COR-L47 (cell line): ENCODE measurements around the gene ASPG.

Experiments used
- DNase-seq: peaks from one replicate; lab custom pipeline; 2025; lab: John Stamatoyannopoulos, UW

The ASPG gene

DNA sequence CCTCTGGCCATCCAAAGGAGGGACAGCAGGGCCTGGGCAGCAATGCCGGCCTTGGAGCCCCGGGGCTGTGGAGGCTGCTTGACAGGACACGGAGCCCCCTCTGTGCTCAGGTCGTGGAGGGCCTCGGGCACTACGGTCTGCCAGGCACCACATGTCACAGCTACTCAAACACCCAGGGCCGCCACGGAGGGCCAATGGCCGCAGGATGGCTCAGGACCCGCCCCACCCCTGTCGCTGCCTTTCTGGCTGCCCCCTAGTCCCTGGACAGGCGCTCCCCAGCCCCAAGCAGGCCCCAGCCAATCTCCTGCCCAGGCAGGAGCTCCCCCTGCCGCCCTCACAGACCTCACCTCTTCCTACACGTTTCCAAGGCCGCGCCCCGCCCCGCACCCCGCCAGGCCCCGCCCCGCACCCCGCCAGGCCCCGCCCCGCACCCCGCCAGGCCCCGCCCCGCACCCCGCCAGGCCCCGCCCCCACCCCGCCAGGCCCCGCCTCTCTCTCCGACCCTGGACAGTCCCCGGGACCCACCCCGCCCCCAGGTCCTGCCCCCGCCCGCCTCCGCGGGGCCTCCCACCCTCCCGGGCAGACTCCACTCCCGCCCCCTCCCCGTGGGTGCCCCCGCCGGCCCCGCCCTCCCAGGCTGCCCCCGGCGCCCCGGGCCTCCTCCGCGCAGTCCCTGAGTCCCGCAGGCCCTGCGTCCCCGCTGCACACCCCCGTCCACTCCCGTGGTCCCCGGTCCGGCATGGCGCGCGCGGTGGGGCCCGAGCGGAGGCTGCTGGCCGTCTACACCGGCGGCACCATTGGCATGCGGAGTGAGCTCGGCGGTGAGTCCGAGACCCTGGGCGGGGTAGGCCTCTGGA, at the start of gene ASPG:
ASPG (plus strand) TSS at position 669 of the 857 bp plus-strand sequence; CDS start at position 740, 71 bp downstream.
- DNase-seq = no peak

DNA sequence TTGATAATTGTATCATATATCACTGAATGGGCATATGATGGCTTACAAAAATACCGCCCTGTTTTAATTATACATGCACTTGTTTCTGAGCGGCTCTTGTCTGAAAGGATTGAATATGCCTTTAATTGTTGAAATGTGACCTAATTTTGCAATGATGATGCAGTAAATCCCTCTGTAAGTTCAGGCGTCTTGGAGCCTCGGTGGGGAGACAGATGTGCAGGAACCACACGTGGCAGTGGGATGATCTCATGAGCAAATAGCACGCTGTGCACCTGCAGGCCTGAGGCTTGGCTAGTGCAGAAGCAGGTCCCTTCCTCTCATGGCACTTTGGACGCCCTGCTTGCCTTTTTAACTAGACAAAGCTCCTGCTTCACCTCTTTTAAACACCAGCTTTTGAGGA, 49.3 kb upstream of the ASPG start:
- DNase-seq = no peak

DNA sequence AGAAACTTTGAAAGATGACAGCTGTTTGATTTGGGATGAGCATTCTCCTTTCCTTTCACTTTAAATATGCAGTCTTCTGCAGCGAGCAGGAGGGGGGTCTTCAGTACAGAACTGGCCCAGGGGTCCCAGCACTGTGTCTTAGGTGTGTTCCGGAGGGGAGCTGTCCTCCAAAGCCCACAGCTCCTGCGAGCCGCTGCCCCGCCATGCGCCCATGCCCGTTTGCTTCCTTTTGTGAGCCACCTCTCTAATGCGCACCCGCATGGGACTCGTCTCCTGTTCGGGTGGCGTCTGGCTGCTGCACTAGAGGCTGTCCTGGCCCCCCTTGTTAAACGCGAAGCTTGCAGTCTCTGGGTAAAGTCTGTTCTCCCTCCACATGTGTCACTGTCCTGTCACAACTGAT, 48.4 kb upstream of the ASPG start:
- DNase-seq = no peak

DNA sequence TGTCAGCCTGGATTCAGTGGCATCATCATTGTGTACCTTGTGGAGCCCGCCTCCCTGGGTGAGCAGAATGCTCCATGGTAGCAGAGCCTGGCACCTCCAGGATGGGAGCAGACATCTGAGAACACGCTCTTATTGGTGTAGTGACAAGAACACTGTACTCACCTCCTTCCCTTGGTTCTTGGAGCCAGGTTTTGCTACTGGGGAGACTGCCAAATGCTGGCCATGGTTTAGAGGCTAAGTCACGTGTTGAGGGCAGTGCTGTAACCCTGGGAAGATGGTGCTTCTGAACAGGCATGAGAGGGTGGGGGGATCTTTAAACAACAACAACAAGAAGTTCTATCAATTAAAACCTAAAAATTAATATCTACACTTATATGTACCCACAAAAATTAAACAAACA, 47.6 kb upstream of the ASPG start:
- no peak for DNase-seq

DNA sequence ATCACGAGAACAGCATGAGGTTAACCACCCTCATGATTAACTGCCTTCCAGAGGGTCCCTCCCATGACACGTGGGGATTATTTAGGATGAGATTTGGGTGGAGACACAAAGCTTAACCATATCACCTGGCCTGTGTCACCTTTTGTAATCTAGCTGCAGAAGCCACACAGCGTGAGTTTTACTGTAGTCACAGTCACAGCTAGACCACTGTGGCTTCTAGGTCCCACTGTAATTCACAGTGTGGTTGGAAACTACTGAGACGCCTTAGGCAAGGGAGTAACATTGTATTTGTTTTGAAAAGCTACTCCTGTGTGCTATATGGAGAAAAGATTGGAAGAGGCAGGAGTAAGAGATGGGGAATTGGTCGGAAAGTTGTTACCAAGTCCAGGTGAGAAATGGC, 46.3 kb upstream of the ASPG start:
- DNase-seq = no peak

DNA sequence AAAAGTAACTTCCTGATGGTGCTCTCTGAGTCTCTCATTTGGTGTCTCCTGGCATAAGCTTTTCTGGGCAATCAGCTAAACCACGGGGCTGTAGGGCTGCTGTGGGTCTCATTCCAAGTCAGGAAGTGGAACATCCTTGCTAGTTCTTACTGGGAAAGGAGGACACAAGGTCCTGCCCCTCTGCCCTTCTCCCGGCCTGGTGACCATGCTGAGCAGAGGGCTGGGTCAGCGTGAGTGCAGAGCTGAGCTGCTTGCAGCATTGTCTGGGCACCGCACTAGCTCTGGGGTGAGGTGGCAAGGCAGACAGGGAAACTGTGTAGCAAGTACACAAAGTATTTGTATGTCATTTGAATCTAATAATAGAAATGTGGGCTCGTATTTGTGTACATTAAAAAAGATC, 45.0 kb upstream of the ASPG start:
- no peak for DNase-seq

DNA sequence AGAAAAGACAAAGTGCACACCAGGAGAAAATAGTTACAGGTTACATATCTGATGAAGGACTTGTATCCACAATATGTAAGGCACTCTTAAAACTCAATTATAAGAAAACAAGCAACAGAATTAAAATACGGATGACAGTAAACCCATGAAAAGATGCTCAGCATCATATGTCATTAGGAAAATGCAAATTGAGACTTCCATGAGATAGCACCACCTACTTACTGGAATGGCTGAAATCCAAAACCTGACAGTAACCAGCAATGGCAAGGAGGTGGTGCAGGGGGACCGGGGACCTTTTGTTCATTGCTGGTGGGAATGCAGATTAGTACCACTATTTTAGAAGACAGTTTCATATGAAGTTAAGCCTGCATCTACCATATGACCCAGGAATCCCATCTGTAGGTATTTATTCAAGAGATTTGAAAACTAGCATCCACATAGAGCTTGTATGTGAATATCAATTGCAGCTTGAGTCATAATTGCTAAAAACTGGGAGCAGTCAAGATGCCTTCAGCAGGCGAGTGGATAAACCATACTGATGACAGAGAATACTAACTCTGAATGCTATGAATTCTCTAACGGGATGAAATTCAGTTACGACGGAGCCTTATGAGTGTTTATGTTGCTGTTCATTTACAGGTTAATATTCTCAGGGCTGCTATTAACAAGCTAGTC, 43.9 kb upstream of the ASPG start:
- DNase-seq = no peak

DNA sequence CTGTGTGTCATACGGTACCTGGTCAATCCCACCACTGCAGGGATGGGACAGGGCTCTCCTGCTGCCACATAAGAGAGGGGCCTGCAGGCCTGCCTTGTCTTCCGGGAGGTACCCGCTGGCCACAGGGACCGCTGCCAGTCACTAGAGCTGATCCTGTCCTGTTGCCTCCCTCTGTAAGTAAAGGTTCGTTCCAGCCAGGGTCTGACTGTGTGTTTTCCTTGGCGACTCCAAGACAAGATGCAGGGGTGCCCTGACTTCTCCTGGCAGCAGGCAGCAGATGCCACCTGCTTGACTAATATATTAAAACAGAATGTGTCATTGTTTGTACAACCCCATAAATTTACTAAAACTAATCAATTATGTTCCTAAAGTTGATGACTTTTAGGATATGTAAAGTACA, 41.5 kb upstream of the ASPG start:
- DNase-seq = no peak

DNA sequence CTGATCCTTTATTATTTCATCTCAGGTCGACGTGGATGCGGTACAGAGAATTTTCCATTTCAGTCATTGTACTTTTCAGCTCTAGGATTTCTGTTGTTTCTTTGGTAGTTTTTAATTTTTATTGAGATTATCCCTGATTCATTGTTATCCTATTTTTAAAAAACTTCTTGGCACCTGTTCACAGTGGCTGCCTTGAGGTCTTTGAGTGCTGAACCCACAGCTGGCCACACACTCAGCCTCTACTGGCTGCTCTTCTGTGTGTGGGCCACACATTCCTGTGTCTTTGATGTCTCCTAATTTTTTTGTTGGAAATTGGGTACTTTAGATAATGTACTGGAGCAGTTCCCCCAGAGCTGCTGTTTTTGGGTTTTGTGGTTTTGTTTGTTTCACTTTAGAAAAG, 37.7 kb upstream of the ASPG start:
- DNase-seq = no peak

DNA sequence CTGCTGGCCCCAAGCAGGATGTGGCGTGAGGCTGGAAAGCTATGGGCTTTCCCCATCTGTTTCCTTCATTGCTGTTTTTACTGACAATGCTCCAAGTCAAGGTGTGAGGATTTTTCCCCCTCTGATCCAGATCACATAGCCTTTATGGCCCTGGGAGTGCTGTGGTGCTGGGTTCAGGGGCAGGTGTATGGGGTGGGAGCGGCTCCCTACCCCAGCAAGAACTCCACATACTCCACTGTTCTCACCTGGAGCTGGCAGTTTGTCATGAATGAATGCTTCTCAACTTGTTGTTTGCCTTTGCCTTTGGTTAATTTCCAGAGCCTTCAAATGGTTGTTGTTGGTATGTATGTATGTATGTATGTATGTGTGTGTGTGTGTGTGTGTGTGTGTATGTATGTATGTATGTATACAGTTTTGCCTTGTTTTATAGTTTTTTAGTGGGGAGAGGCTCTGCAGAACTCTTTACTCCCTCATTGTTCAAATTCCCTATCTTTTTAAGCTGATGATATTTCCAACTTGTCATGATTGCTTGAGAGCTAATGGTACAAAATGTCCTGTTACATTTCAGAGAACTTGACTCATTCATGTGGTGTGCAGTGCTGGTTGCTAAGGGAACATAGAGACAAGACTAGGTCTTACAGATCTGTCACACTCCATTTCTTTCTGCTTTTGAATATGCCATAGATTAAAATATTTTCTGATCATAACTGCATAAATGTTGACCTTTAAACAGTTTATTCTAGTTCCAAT, 36.6 kb upstream of the ASPG start:
- DNase-seq = no peak

DNA sequence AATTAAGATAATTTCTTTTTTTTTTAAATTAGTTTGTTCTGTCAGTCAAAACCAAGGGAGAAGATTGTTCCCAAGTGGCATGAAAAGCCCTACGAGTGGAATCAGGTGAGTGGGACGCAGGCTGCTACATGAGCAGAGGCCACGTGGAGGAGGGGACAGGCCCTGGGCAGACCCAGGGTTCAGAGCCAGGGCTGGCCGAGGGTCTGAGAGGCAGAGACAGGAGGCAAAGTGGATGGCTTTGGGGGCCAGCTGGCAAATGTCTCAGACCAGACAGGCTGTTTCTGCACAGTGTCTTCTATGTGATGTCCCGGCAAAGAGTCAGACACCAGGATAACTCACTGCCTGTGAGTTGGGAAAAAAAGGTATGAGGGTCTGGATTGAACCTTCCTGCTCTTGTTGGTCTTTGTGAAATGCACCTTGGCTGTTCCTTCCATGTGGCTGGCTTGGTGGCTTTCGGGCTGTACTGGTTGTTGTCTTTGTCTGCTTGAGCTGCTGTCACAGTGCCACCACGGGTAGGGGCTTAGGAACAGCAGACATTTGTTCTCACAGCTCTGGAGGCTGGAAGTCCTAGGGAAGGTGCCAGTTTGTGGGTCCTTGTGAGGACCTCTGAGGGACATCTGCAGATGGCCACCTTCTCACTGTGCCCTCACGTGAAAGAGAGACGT, 35.8 kb upstream of the ASPG start:
- no peak for DNase-seq

DNA sequence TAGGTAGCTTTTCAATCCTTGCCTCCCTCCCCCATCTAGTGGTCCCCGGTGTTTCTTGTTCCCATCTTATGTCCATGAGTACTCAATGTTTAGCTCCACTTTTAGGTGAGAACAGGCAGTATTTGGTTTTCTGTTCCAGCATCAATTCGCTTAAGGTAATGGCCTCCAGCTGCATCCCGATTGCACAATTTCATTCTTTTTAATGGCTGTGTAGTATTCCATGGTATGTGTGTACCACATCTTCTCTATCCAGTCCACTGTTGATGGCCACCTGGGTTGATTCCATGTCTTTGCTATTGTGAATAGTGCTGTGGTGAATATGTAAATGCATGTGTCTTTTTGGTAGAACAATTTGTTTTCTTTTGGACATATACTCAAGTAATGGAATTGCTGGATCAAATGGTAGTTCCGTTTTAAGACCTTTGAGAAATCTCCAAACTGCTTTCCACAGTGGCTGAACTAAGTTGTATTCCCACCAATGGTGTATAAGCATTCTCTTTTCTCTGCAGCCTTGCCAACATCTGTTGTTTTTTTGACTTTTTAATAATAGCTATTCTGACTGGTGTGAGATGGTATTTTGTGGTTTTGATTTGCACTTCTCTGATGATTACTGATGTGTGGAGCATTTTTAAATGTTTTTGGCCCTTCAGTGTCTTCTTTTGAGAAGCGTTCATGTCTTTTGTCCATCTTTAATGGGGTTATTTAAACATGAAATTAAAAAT, 34.2 kb upstream of the ASPG start:
- DNase-seq = no peak

DNA sequence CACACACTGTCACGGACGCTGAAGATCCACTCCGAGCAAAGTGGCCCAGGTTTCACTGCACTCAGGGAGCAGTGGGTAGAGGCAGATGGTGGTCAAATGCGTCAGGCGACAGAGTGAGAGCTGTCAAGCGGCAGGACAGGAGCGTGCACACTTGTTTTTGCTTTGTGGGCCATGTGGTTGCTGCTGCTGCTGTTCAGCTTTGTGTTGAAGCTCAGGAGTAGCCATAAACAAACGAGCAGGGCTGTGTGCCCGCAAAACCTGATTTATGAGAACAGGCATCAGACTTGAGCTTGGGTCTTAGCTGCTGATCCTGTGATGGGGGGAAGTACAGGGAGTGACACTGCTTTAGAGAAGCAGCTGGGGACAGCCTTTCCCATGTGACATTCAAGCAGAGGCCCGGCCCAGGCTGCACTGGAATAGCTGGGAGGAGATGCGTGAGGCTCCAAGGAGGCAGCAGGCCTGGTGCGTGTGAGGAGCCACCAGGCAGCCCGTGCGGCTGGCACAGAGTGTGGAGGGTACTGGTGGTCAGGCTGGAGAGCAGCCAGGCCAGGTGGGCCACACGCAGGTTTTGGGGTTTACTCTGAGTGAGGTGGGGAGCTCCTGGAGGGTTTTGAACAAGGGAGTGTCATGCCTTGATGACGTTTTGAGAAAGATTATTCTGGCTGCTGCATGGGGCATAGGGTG, 31.1 kb upstream of the ASPG start:
- no peak for DNase-seq

DNA sequence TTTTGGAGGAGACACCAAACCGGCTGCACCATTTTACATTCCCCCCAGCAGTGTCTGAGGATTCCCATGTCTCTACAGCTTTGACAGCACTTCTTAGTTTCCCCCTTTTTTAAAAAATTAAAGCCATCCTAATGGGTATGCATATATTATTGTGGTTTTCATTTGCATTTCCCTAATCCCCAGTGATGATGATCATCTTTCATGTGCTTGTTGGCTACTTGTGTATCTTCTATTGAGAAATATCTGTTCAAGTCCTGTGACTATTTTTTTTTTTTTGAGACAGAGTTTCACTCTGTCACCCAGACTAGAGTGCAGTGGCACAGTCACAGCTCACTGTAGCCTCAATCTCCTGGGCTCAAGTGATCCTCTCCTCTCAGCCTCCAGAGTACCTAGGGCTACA, 23.2 kb upstream of the ASPG start:
- no peak for DNase-seq

DNA sequence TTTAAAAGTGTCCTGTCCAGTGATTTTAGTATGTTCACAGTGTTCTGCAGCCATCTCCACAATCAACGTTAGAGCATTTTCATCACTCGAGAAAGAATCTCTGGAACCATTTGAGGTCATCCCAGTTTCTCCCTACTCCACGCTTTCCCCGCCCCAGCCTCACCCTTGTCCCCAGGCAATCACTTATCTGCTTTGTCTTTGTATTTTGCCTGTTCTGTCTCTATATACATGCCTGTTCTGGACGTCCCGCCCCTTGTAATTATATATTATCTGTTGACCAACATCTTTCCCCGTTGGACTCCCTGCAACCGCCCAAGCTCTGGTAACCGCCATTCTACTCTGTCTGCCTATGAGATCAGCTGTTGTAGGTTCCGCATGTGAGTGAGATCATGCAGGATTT, 21.5 kb upstream of the ASPG start:
- no peak for DNase-seq

DNA sequence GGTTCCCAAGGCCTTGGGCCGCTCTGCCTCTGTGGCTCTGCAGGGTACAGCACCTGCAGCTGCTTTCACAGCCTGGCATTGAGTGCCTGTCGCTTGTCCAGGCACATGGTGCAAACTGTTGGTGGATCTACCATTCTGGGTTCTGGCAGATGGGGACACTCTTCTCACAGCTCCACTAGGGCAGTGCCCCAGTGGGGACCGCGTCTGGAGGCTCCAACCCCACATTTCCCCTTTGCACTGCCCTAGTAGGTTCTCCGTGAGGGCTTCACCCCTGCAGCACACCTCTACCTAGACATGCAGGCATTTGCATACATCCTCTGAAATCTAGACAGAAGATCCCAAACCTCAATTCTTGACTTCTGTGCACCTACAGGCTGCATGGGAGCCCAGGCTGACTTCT, 19.2 kb upstream of the ASPG start:
- no peak for DNase-seq

DNA sequence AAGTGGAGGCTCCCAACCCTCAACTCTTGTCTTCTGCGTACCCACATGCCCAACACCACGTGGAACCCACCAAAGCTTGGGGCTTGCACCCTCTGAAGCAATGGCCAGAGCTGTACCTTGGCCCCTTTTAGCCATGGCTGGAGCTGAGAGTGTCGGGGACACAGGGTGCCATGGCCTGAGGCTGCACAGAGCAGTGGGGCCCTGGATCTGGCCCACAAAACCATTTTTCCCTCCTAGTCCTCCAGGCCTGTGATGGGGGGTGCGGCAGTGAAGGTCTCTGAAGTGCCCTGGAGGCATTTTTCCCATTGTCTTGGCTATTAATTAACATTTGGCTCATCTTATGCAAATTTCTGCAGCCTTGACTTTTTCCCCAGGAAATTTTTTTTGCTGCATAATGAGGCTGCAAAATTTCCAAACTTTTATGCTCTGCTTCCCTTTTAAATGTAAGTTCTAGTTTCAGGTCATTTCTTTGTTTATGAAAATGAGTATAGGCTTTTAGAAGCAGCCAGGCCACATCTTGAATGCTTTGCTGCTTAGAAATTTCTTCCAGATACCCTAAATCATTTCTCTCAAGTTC, 18.7 kb upstream of the ASPG start:
- DNase-seq = no peak

DNA sequence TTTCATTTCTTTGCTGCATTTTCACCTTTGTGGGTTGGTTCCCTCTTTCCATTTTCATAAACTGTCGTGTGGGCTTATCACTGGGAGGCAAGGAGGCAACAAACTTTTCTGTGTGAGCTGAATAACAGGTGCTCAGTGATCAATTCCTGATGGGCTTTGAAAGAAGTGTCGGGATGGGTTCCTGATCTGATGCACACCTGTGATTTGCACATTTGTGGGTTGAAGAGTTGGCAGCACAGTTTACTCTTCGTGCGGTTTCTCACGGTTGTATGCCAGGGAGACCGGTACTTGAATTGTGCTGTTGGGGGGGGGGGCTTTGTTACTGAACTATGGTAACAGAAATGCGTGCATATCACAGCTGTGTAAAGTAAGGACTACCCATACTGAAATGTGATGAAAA, 16.0 kb upstream of the ASPG start:
- DNase-seq = no peak

DNA sequence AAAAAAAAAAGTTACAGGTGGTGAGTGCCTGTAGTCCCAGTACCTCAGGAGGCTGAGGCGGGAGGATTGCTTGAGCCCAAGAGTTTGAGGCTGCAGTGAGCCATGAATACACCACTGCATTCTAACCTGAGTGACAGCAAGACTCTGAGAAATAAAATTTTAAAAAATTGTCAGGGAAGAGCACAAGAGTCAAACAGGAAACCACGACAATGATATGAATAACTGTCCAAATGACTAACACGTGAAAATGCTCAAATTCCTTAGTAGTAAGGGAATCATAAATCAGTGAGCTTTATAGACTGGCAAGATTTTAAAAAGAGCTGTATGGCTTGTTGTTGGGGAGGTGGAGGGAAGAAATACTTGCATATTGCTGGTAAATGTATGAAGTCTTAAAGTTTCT, 12.9 kb upstream of the ASPG start:
- DNase-seq = no peak

DNA sequence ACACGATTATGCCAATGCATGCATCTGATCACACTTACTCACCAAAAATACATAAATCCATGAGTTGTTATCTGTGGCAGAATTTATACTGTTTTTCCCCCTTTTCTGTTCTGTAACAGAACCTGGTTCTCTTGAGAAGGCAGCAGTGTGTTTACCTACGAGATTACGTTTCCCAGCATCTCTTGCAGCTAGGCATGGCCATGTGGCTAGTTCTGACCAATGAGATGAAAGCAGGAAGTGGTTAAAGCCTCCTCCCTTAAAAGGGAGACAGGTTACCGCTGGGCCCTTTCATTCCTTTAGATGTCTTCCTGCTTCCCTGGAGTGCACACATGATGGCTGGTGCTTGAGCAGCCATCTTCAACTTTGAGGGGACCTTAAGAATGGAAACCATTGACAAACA, 11.7 kb upstream of the ASPG start:
- DNase-seq = no peak
